Endodermal cell (in vitro differentiated cells): ENCODE data around the gene SLC17A6. TPM values are rescaled to one million over a fixed set of nuclear protein-coding genes. Genes with fewer than 3 reads are reported as not detected.

Source experiments
- DNase-seq: peaks from one replicate; pipeline ENCODE4 v3.0.0-alpha.2; 2017
- H3K27ac ChIP-seq: 2 replicates; pipeline ENCODE4 v1.5.1; 2013; ENCODE audit warnings: mild to moderate bottlenecking, low read depth, low read length, moderate library complexity
- H3K27me3 ChIP-seq: 2 replicates; pipeline ENCODE4 v1.6.1; 2013; ENCODE audit warnings: mild to moderate bottlenecking, low read length, moderate library complexity; ENCODE audit not compliant: insufficient read depth, control insufficient read depth, poor library complexity, severe bottlenecking
- H3K36me3 ChIP-seq: 2 replicates; pipeline ENCODE4 v1.7.0; 2013; ENCODE audit warnings: mild to moderate bottlenecking, low read length, moderate library complexity; ENCODE audit not compliant: control insufficient read depth, insufficient read depth
- H3K4me1 ChIP-seq: one replicate; pipeline ENCODE4 v1.7.0; 2013; ENCODE audit warnings: low read length; ENCODE audit not compliant: control insufficient read depth, insufficient read depth
- H3K4me3 ChIP-seq: 2 replicates; pipeline ENCODE4 v1.5.1; 2013; ENCODE audit warnings: mild to moderate bottlenecking, low read length, moderate library complexity
- H3K9ac ChIP-seq: 2 replicates; pipeline ENCODE4 v1.6.1; 2013; ENCODE audit warnings: mild to moderate bottlenecking, low read length, moderate library complexity; ENCODE audit not compliant: poor library complexity, severe bottlenecking; ENCODE audit errors: extremely low read depth
- H3K9me3 ChIP-seq: 2 replicates; pipeline ENCODE4 v1.6.1; 2013; ENCODE audit warnings: mild to moderate bottlenecking, low read length, moderate library complexity; ENCODE audit not compliant: control insufficient read depth
- H3K27ac Mint-ChIP-seq: 2 replicates; pipeline ENCODE4 v1.8.0; 2020; ENCODE audit warnings: mixed read lengths
- H3K27me3 Mint-ChIP-seq: 2 replicates; pipeline ENCODE4 v1.8.0; 2021; ENCODE audit warnings: mild to moderate bottlenecking, mixed read lengths; ENCODE audit not compliant: insufficient read depth
- H3K36me3 Mint-ChIP-seq: 2 replicates; pipeline ENCODE4 v1.8.0; 2020; ENCODE audit warnings: low read depth, mixed read lengths
- H3K4me1 Mint-ChIP-seq: 2 replicates; pipeline ENCODE4 v1.8.0; 2020; ENCODE audit warnings: mixed read lengths
- H3K4me3 Mint-ChIP-seq: 2 replicates; pipeline ENCODE4 v1.8.0; 2020; ENCODE audit warnings: mild to moderate bottlenecking, moderate library complexity, mixed read lengths
- H3K9me3 Mint-ChIP-seq: 2 replicates; pipeline ENCODE4 v1.8.0; 2020; ENCODE audit warnings: mild to moderate bottlenecking, mixed read lengths
- CTCF ChIP-seq: fragments of 200-600 bp; sonication (generic); conservative IDR thresholded peaks from 2 replicates; pipeline ENCODE4 v1.5.0; 2021; ENCODE audit warnings: antibody characterized with exemption, mild to moderate bottlenecking
- WGBS, 2 experiments: methylation state at CpG; one replicate each; pipeline versions ENCODE4 v1.1.5 to v1.1.7; 2013; ENCODE audit warnings: missing lambda C conversion rate in 2 of 2, mixed read lengths in 1 of 2; ENCODE audit not compliant: insufficient coverage in 1 of 2, insufficient read length in 1 of 2; 5-methylcytosine and 5-hydroxymethylcytosine counted together
- total RNA-seq, 2 donors: library from RNA; stranded (reverse); fragmentation: NEBNext Ultra II Directional in 1 of 2; extraction: Animal tissue kit (Norgen Biotek cat#: 25700) in 1 of 2; gene quantifications; 2 replicates in 1 of 2; 3 replicates in 1 of 2; pipeline ENCODE4 v1.2.1, GENCODE V29; 2021

SLC17A6 gene
- total RNA-seq, 2 donors from 2014 or later, result not detected

GRCh38 chr11:22390283-22390655 is 52.1 kb downstream of the SLC17A6 start:
- WGBS, 2 experiments, result 86 to 91% methylated on average over 4 to 5 of the region's 5 CpGs
- Histone ChIP-seq H3K9me3 (no peaks in the 10 kb centered on the region), H3K4me3 (no peak overlapping the region), H3K9ac (no peak overlapping the region), H3K27ac (no peak overlapping the region), H3K4me1 (no peaks in the 10 kb centered on the region), H3K36me3 (no peaks in the 10 kb centered on the region), H3K27me3 (no peaks in the 10 kb centered on the region)
- no peaks in the 10 kb centered on the region for H3K9me3 Mint-ChIP-seq
- H3K4me1 Mint-ChIP-seq, result no peaks in the 10 kb centered on the region
- no peak for DNase-seq
- no peak for TF ChIP-seq CTCF
- H3K27me3 Mint-ChIP-seq, result no peaks in the 10 kb centered on the region
- no peaks in the 10 kb centered on the region for H3K36me3 Mint-ChIP-seq
- no peak overlapping the region for H3K4me3 Mint-ChIP-seq
- H3K27ac Mint-ChIP-seq, result no peak overlapping the region

- Histone ChIP-seq H3K36me3 (no peaks in the 10 kb centered on the region), H3K27ac (no peak overlapping the region), H3K27me3 (no peaks in the 10 kb centered on the region), H3K9ac (no peak overlapping the region), H3K9me3 (no peaks in the 10 kb centered on the region), H3K4me1 (no peaks in the 10 kb centered on the region), H3K4me3 (no peak overlapping the region)
- H3K4me1 Mint-ChIP-seq, result no peaks in the 10 kb centered on the region
- no peaks in the 10 kb centered on the region for H3K36me3 Mint-ChIP-seq
- no peak overlapping the region for H3K4me3 Mint-ChIP-seq
- H3K27me3 Mint-ChIP-seq, result no peaks in the 10 kb centered on the region
- H3K9me3 Mint-ChIP-seq, result no peaks in the 10 kb centered on the region
- no peak for TF ChIP-seq CTCF
- H3K27ac Mint-ChIP-seq, result no peak overlapping the region
- no peak for DNase-seq
Measured at GRCh38 chr11:22392561-22392960, 54.4 kb downstream of the SLC17A6 start.

- no peaks in the 10 kb centered on the region for H3K9me3 ChIP-seq
- Mint-ChIP-seq H3K36me3 (no peaks in the 10 kb centered on the region), H3K27me3 (no peaks in the 10 kb centered on the region), H3K9me3 (no peaks in the 10 kb centered on the region), H3K27ac (no peak overlapping the region), H3K4me3 (no peak overlapping the region), H3K4me1 (peaks cover 3% of the 10 kb centered on the region)
- H3K27me3 ChIP-seq, result no peaks in the 10 kb centered on the region
- no peak overlapping the region for H3K27ac ChIP-seq
- DNase-seq, result no peak
- 48 to 77% methylated on average over 3 of the region's 3 CpGs for WGBS, 2 experiments
- no peaks in the 10 kb centered on the region for H3K36me3 ChIP-seq
- H3K4me1 ChIP-seq, result no peaks in the 10 kb centered on the region
- TF ChIP-seq CTCF, result no peak
- H3K9ac ChIP-seq, result no peak overlapping the region
- H3K4me3 ChIP-seq, result no peak overlapping the region
Measured at GRCh38 chr11:22405377-22405776, 67.2 kb downstream of the SLC17A6 start.
